Neural progenitor cell (in vitro differentiated cells): ENCODE data around the gene ST7L.

ENCODE experiments used
- EZH2 ChIP-seq: fragments of 200-600 bp; sonication (generic); IDR thresholded peaks from 2 replicates; pipeline ENCODE4 v1.6.1; 2017; ENCODE audit warnings: antibody characterized with exemption, mild to moderate bottlenecking, moderate library complexity
- EZH2phosphoT487 ChIP-seq: fragments of 200-600 bp; sonication (generic); IDR thresholded peaks from 2 replicates; pipeline ENCODE4 v1.6.1; 2017; ENCODE audit warnings: antibody characterized with exemption
- TF ChIP-seq, protein P1 (sequence below): fragments of 200-600 bp; sonication (generic); IDR thresholded peaks from 2 replicates; pipeline ENCODE4 v1.5.1; 2017; ENCODE audit warnings: antibody characterized with exemption, mild to moderate bottlenecking

- TF ChIP-seq, protein P1, sequence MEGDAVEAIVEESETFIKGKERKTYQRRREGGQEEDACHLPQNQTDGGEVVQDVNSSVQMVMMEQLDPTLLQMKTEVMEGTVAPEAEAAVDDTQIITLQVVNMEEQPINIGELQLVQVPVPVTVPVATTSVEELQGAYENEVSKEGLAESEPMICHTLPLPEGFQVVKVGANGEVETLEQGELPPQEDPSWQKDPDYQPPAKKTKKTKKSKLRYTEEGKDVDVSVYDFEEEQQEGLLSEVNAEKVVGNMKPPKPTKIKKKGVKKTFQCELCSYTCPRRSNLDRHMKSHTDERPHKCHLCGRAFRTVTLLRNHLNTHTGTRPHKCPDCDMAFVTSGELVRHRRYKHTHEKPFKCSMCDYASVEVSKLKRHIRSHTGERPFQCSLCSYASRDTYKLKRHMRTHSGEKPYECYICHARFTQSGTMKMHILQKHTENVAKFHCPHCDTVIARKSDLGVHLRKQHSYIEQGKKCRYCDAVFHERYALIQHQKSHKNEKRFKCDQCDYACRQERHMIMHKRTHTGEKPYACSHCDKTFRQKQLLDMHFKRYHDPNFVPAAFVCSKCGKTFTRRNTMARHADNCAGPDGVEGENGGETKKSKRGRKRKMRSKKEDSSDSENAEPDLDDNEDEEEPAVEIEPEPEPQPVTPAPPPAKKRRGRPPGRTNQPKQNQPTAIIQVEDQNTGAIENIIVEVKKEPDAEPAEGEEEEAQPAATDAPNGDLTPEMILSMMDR = no peak
- TF ChIP-seq EZH2 (no peak), EZH2phosphoT487 (no peak)
Measured at GRCh38 chr1:112507336-112507735, 111.6 kb downstream of the ST7L start.
